Neural progenitor cell (in vitro differentiated cells): Measurements from ENCODE around the gene EIF4EBP3.

Experiments used
- CTCF ChIP-seq: fragments of 200-600 bp; sonication (generic); IDR thresholded peaks from 2 replicates; pipeline ENCODE4 v1.5.1; 2017; ENCODE audit warnings: antibody characterized with exemption, mild to moderate bottlenecking
- EZH2 ChIP-seq: fragments of 200-600 bp; sonication (generic); IDR thresholded peaks from 2 replicates; pipeline ENCODE4 v1.6.1; 2017; ENCODE audit warnings: antibody characterized with exemption, mild to moderate bottlenecking, moderate library complexity
- EZH2phosphoT487 ChIP-seq: fragments of 200-600 bp; sonication (generic); IDR thresholded peaks from 2 replicates; pipeline ENCODE4 v1.6.1; 2017; ENCODE audit warnings: antibody characterized with exemption

DNA sequence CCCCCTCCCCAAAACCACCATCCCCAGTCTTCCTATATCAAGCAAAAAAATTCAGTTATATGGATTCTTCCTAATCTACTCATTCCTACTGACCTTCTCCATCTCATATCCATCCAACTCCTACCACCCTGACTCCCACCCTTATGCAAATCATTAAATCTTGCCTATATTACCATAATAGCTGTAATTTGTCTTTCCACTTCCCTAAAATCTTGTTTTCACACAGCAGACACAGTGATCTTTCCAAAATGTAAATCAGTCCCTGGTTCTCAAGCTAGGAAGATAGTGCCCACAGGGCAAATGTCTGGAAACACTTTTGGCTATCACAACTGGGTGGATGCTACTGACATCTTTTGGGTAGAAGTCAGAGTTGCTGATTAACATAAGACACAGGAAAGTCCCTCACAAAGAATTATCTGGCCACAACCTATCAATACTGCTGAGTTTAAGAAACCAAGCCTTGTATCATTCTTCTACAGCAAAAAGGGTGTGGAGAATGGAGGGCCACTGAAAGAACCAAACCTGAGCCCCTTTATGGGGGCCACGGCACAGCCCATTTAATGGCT lies 8.4 kb downstream of the EIF4EBP3 start:
- no peak for TF ChIP-seq EZH2phosphoT487
- TF ChIP-seq CTCF: no peak
- TF ChIP-seq EZH2: no peak
